CD4-positive, alpha-beta T cell treated with Interleukin-1 beta for 1 hour (primary cell): Measurements from ENCODE around the gene GTF2H4.
"Not testable (repeated sequence)": the region's sequence is repeated elsewhere in the genome, so short reads cannot be mapped to it uniquely, and the experiment has no call there.

Source experiments
- DNase-seq, 2 donors: peaks; one replicate each; pipeline ENCODE4 v3.0.0-alpha.2; 2020 to 2022

GTF2H4 gene

DNA sequence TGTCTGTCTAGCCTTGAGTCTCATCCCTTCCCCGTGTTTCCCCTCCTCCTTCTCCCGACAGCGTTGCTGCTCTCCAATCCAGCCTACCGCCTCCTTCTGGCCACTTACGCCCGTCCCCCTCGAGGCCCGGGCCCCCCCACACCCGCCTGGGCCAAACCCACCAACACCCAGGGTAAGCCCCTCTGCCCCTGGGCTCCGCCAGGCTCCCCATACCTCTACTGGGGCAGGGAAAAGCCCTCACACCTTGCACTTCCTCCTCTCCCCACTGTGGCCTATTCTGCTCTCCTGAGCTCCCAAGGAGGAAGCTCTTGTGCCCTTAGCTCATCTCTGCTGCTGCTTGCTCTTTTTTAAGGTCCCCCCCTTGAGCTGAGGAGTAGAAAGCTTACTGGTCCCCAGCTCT, 12.7 kb upstream of the GTF2H4 start:
- no peak for DNase-seq

- no peak for DNase-seq
These were observed 11.5 kb upstream of the GTF2H4 start for GRCh38 chr6:30896541-30896940.

GRCh38 chr6:30897882-30898281, 10.1 kb upstream of the GTF2H4 start:
- no peak for DNase-seq

- DNase-seq: no peak
These were observed 9.2 kb upstream of the GTF2H4 start for GRCh38 chr6:30898750-30899360.

GRCh38 chr6:30900863-30901417, 7.1 kb upstream of the GTF2H4 start:
- DNase-seq: no peak

- no peak for DNase-seq
These were observed 6.6 kb upstream of the GTF2H4 start for GRCh38 chr6:30901436-30901835.

- DNase-seq: not testable (repeated sequence)
These were observed 5.8 kb upstream of the GTF2H4 start for GRCh38 chr6:30902196-30902595.

GRCh38 chr6:30902709-30903108, 5.3 kb upstream of the GTF2H4 start:
- DNase-seq: no peak

DNA sequence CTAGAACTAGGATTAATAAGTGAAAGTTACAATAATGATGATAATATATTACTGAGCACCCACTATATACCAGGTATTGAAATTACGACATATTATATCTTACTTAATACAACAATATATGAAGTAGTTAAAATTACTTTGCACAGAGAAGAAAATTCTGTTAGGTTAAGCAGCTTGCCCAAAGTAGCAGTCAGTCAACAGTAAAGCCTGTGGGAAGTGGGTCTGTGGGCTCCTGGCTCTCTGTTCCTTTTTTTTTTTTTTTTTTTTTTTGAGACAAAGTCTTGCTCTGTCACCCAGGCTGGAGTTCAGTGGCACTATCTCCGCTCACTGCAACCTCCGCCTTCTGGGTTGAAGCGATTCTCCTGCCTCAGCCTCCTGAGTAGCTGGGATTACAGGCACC, 4.8 kb upstream of the GTF2H4 start:
- no peak for DNase-seq

GRCh38 chr6:30907290-30907757, 683 bp upstream of the GTF2H4 start:
- DNase-seq: not testable (repeated sequence)

GRCh38 chr6:30908700-30909099, 693 bp downstream of the GTF2H4 start:
- DNase-seq: no peak

DNA sequence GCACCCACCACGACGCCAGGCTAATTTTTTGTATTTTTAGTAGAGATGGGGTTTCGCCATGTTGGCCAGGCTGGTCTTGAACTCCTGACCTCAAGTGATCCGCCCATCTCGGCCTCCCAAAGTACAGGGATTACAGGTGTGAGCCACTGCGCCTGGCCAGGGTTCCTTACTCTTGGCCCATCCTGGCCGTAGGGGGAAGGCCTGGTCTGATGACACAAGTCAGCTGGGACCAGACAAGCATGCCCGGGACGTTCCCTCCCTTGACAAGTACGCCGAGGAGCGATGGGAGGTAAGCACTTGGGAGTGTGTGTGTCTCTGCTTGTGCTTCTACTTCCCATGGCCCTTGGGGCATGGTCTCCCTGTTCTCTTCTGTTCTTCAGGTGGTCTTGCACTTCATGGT, 2.5 kb downstream of the GTF2H4 start:
- not testable (repeated sequence) for DNase-seq

- no peak for DNase-seq
These were observed 4.9 kb downstream of the GTF2H4 start for GRCh38 chr6:30912746-30913520.

GRCh38 chr6:30913721-30914075, 5.7 kb downstream of the GTF2H4 start:
- no peak for DNase-seq

- peak; percentile 90 to 92 for DNase-seq
These were observed 6.3 kb downstream of the GTF2H4 start, which contains the start of gene VARS2 for GRCh38 chr6:30914076-30914853. Gene VARS2, plus strand, starts transcription at chr6:30914238. Its CDS starts 599 bp downstream, at chr6:30914837.

GRCh38 chr6:30914854-30915590, 7.0 kb downstream of the GTF2H4 start:
- DNase-seq: no peak

DNA sequence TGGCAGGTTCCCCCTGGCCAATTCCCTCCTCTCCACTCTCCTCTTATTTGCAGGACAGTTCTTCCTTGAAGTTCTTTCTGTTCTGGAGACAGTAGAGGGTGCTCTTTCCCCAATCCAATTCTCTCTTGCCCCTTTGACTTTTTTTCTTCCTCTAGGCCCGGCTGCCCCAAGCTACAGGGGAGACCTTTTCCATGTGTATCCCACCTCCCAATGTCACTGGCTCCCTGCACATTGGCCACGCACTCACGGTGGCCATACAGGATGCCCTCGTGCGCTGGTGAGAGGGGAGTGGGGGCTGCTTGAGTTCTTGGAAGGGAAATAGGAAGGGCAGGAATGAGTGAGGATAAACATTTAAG, 7.6 kb downstream of the GTF2H4 start:
- peak in 1 of 2 donors; percentile 45 for DNase-seq

GRCh38 chr6:30917041-30917440, 9.0 kb downstream of the GTF2H4 start:
- DNase-seq: no peak

DNA sequence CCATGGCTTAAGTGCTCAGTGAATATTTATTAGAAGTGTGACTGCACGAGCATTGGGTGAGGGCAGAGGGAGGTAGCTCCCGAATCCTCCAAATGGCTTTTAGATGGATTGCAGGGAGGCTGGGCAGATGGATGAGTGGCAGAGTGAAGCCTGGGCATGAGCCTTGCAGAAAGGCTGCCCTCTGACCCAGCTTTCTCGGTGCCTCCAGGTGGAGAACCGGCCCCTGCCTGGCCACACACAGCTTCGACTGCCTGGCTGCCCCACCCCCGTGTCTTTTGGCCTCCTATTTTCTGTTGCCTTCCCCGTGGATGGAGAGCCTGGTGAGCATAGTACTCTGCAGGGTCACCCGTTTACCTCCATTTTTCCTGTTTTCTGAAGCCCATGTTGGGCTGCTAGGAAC, 9.5 kb downstream of the GTF2H4 start:
- DNase-seq: no peak

GRCh38 chr6:30918670-30919069, 10.7 kb downstream of the GTF2H4 start:
- DNase-seq: no peak

GRCh38 chr6:30922447-30922852, 14.4 kb downstream of the GTF2H4 start:
- no peak for DNase-seq

GRCh38 chr6:30924040-30924627, 16.1 kb downstream of the GTF2H4 start:
- DNase-seq: not testable (repeated sequence)
